SH-SY5Y (cell line): ENCODE results near the gene MCM7.

ENCODE experiments used
- GATA2 ChIP-seq: IDR thresholded peaks from 2 replicates; pipeline ENCODE4 v1.6.1; 2011; ENCODE audit warnings: mild to moderate bottlenecking, low read depth, low read length
- GATA3 ChIP-seq: IDR thresholded peaks from 2 replicates; pipeline ENCODE4 v1.6.1; 2011; ENCODE audit warnings: low read depth, mild to moderate bottlenecking, low read length, moderate library complexity

DNA sequence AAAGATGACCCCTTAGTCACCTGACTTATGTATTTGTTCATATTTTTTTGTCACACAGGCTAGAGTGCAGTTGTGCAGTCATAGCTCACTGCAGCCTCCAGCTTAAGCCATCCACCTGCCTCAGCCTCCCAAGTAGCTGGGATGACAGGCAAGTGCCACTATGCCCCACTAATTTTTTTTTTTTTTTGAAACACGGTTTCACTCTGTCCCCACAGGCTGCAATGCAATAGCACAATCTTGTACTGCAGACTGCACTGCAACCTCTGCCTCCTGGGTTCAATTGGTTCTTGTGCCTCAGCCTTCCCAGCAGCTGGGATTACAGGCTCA, 27.4 kb upstream of the MCM7 start:
- no peak for TF ChIP-seq GATA2
- no peak for TF ChIP-seq GATA3
